HG03139 (cell line): ENCODE data around the gene TRERF1.

ENCODE experiments used
- ATAC-seq: cut with Tn5 transposase; IDR thresholded peaks from one replicate; pipeline ENCODE4 v1.9.1; 2021; ENCODE audit not compliant: unreplicated experiment

TRERF1 gene

GRCh38 chr6:42394881-42395620, 56.7 kb downstream of the TRERF1 start:
- no peak for ATAC-seq

- no peak for ATAC-seq
Observed at GRCh38 chr6:42394151-42394550, 57.6 kb downstream of the TRERF1 start.

GRCh38 chr6:42393339-42393738, 58.4 kb downstream of the TRERF1 start:
- ATAC-seq, result no peak

GRCh38 chr6:42392833-42393232, 58.9 kb downstream of the TRERF1 start:
- ATAC-seq, result no peak

- ATAC-seq, result no peak
Observed at GRCh38 chr6:42391441-42391840, 60.3 kb downstream of the TRERF1 start.

- no peak for ATAC-seq
Observed at GRCh38 chr6:42390228-42390934, 61.3 kb downstream of the TRERF1 start.

GRCh38 chr6:42389736-42390135, 62.0 kb downstream of the TRERF1 start:
- no peak for ATAC-seq

GRCh38 chr6:42388046-42388445, 63.7 kb downstream of the TRERF1 start:
- no peak for ATAC-seq

GRCh38 chr6:42387336-42387735, 64.4 kb downstream of the TRERF1 start:
- no peak for ATAC-seq

GRCh38 chr6:42385339-42385738, 66.4 kb downstream of the TRERF1 start:
- ATAC-seq, result no peak

GRCh38 chr6:42383421-42384205, 68.1 kb downstream of the TRERF1 start:
- no peak for ATAC-seq

GRCh38 chr6:42381850-42382249, 69.9 kb downstream of the TRERF1 start:
- no peak for ATAC-seq

GRCh38 chr6:42380228-42380979, 71.3 kb downstream of the TRERF1 start:
- no peak for ATAC-seq

- ATAC-seq, result no peak
Observed at GRCh38 chr6:42378536-42378935, 73.2 kb downstream of the TRERF1 start.

GRCh38 chr6:42378125-42378524, 73.6 kb downstream of the TRERF1 start:
- ATAC-seq, result no peak

- no peak for ATAC-seq
Observed at GRCh38 chr6:42375007-42375635, 76.6 kb downstream of the TRERF1 start.

GRCh38 chr6:42374018-42374669, 77.6 kb downstream of the TRERF1 start:
- no peak for ATAC-seq

- no peak for ATAC-seq
Observed at GRCh38 chr6:42372699-42373098, 79.0 kb downstream of the TRERF1 start.

- no peak for ATAC-seq
Observed at GRCh38 chr6:42370323-42370985, 81.3 kb downstream of the TRERF1 start.

- ATAC-seq, result no peak
Observed at GRCh38 chr6:42369568-42369967, 82.2 kb downstream of the TRERF1 start.
